ENCODE measurements around the gene NFIX.

- TF ChIP-seq CTCF (IDR thresholded peaks at IDR 0.05): no peak
- no peak for TF ChIP-seq POLR2A (IDR thresholded peaks at IDR 0.05)
Measured at GRCh38 chr19:13120817-13121216, 125.5 kb downstream of the NFIX start.
